Pons (tissue), 1 donor: ENCODE measurements around the gene BTBD16.

Experiments
- DNase-seq: peaks from one replicate; pipeline ENCODE4 v3.0.0-alpha.2; 2016; ENCODE audit warnings: low spot score

The BTBD16 gene

GRCh38 chr10:122248356-122249302 is 22.5 kb upstream of the BTBD16 start:
- no peak for DNase-seq

GRCh38 chr10:122249303-122249850 is 21.7 kb upstream of the BTBD16 start:
- no peak for DNase-seq

GRCh38 chr10:122249991-122250750 is 20.9 kb upstream of the BTBD16 start:
- DNase-seq, result no peak

GRCh38 chr10:122251459-122252255 is 19.4 kb upstream of the BTBD16 start:
- DNase-seq, result no peak

GRCh38 chr10:122252805-122253204 is 18.3 kb upstream of the BTBD16 start:
- DNase-seq, result no peak

- DNase-seq, result no peak
These were observed 17.5 kb upstream of the BTBD16 start for GRCh38 chr10:122253605-122254004.

DNA sequence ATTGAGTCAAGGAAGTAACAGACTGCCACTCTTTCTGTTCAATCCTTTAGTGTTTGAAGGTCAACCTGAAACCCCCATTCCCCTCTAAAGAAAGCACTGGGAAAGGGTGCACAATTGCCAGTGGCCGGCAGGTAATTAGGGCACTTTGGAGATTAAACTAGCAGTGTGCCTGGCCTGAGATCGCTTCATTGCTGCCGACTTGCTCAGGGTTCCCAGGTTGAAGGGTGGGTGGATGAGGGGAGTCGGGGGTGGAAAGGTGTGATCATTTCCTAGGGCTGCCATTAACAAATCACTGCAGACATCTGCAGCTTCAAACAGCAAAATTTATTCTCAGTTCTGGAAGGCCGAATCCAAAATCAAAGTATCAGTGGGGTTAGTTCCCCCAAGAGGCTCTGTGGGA is 16.3 kb upstream of the BTBD16 start:
- DNase-seq, result no peak

DNA sequence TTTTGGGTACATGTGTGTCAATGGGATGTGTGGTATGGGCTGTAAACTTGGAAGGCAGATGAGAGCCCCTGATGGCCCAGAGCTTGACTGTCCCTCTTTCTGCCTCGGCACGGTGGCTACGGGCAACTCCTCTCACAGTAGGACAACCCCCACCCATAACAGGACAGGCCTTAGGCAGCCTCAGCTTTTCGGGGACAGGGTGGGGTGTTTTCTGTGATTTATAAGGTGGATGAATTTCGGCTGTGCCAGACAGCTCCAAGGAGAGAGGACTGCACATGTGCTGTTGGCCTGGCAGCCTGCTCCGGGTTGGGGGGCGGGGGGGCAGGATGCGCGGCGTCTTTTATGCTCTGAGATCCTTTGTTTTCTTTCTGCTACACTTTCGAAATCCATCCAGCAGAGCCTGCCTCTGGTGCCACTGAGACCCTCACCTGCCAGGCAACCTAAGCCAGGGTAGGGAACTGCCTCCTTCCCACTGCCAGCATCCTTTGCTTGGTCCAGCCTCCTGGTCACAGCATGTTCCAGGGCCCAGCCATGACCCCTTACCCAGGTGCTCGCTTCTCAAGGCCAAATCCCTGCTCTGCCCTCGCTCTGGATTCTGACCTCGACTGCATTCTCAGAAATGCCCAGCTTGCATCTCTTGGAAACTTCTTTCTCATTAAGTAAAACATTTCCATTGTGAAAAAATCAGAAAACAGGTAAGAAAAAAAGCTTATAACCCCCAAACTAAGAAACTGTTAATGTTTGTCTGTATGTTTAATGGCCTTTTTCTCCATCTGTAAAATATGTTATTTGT is 15.4 kb upstream of the BTBD16 start:
- DNase-seq, result no peak

- no peak for DNase-seq
These were observed 14.1 kb upstream of the BTBD16 start for GRCh38 chr10:122257041-122257440.

- DNase-seq, result no peak
These were observed 12.7 kb upstream of the BTBD16 start for GRCh38 chr10:122258136-122259074.

GRCh38 chr10:122259075-122259466 is 12.0 kb upstream of the BTBD16 start:
- no peak for DNase-seq

DNA sequence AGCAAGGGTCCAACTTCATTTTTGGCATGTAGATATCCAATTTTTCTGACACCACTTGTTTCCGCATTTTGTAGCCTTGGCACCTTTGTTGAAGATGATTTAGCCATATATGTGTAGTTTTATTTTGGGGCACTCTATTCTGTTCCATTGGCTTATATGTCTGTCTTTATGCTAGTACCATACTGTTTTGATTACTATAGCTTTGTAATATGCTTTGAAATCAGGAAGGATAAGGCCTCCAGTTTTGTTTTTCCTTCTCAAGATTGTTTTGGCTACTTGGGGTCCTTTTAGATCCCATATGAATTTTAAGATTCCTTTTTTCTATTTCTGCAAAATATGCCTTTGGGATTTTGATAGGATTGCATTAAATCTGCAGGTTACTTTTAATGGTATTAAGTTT is 9.5 kb upstream of the BTBD16 start:
- no peak for DNase-seq

GRCh38 chr10:122263971-122264370 is 7.1 kb upstream of the BTBD16 start:
- DNase-seq, result no peak

GRCh38 chr10:122264436-122264835 is 6.7 kb upstream of the BTBD16 start:
- no peak for DNase-seq

DNA sequence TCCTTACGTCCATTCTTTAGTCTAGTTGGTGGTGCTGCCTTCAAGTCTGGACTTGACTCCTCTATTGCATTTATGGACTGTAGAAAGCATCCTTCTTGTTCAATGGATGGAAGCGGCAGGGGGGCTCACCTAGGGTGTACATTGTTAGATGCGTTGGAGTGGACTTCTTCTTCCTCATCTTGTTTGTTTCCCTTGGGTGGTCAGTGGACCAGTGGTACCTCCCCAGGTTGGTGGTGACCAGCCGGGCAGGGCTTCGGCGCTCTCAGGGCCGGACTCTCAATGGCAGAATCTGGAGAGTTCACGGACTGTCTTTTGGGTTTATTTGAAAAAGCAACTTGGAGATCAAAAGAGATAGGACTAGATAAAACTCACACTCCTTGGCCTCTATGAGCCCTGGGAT is 6.2 kb upstream of the BTBD16 start:
- DNase-seq, result no peak

DNA sequence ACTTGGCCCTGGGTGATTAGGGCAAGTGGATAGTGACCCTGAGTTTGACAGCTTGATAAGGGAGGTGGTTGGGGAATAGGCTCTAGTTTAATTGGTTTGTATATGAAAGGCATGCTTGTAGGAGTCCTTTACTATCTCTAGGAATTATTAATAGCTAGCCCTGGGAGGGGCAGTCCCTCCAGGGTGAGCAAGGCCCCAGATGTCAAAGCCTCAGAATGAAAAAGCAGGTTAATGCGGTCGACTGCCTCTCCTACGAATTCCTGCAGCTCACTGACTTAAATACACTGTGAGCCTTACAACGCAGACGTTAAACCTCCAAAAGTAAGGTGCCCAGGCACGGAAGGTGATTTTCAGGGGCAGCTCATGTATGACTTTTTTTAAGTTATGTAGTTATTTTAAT is 5.2 kb upstream of the BTBD16 start:
- DNase-seq, result no peak

DNA sequence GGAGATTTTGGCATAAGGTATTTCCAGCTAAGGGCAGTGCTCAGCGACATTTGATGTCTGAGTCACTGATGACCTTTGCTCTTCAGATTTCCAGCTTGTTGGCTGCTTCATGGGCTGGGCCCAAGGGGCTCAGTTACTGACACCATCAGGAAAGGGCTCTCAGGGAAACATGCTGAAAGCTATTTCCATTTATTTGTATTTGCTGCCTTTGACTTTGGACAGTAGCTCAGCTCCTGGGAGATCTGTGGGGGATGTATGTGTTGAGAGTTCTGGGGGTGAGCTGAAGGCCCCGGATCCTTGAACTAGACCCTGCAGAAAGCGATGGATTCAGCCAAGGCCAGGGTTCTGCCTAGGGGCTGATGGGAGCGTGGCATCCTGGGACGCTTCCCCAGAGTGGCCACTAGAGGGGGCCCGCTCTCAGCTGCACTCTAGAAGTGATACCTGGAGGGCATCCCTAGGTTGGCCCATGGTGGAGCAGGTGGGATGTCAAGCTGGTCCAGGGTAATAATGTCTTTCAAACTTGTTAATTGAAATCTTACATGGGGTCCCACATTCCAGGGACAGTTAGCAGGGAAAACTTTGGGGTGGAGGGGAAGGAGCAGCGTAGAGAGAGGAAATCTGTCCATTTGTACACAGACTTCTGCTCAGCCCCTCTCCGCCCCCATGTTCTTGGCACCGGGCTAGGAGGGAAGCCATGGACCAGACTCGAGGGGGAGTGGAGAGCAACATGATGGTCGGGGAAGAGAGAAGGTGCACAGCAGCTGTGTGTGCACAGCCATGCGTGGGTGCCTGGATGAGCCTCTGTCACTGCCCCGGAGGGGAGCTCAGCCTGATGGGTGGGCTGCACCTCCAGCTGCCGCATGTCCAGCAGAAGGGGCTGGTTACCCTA is 3.0 kb upstream of the BTBD16 start:
- peak; percentile 18 for DNase-seq

GRCh38 chr10:122269059-122269687 is 1.9 kb upstream of the BTBD16 start:
- DNase-seq, result no peak
